Neural cell (in vitro differentiated cells): ENCODE data around the gene MYO7A. TPM values are rescaled to one million over a fixed set of nuclear protein-coding genes. Genes with fewer than 3 reads are reported as not detected.
"Not testable (repeated sequence)": the region's sequence is repeated elsewhere in the genome, so short reads cannot be mapped to it uniquely, and the experiment has no call there.

Experiments used
- H2AFZ ChIP-seq: fragments of 200-600, 300-800 bp; sonication (generic), shearing (Covaris generic); 2 replicates; pipeline ENCODE4 v1.6.0; 2014; ENCODE audit warnings: low read depth, mild to moderate bottlenecking, antibody characterized with exemption, low read length, moderate library complexity
- H3F3A ChIP-seq: fragments of 200-600 bp; shearing (Covaris generic); 2 replicates; pipeline ENCODE4 v1.6.1; 2016; ENCODE audit warnings: mild to moderate bottlenecking, moderate library complexity, mixed read lengths, antibody characterized with exemption, low read length; ENCODE audit not compliant: insufficient read depth, poor library complexity, severe bottlenecking
- H3K27ac ChIP-seq: fragments of 200-600, 300-800 bp; sonication (generic), shearing (Covaris generic); 2 replicates; pipeline ENCODE4 v1.5.1; 2014; ENCODE audit warnings: mild to moderate bottlenecking, low read length, moderate library complexity
- H3K27me3 ChIP-seq: fragments of 300-800, 200-600 bp; sonication (generic), shearing (Covaris generic); 2 replicates; pipeline ENCODE4 v1.6.0; 2014; ENCODE audit warnings: mild to moderate bottlenecking, low read depth, low read length, moderate library complexity; ENCODE audit not compliant: insufficient read depth
- H3K36me3 ChIP-seq: fragments of 300-800, 200-600 bp; sonication (generic), shearing (Covaris generic); 2 replicates; pipeline ENCODE4 v1.5.1; 2014; ENCODE audit warnings: mild to moderate bottlenecking, antibody characterized with exemption, low read length, moderate library complexity; ENCODE audit not compliant: insufficient read depth
- H3K4me2 ChIP-seq: fragments of 300-800, 200-600 bp; sonication (generic), shearing (Covaris generic); 2 replicates; pipeline ENCODE4 v1.6.0; 2014; ENCODE audit warnings: mild to moderate bottlenecking, low read length
- H3K4me3 ChIP-seq: fragments of 300-800, 200-600 bp; sonication (generic), shearing (Covaris generic); 2 replicates; pipeline ENCODE4 v1.5.1; 2014; ENCODE audit warnings: mild to moderate bottlenecking, low read length, moderate library complexity
- H3K79me2 ChIP-seq: fragments of 200-600 bp; shearing (Covaris generic); replicated peaks from 2 replicates; pipeline ENCODE4 v1.6.0; 2014; ENCODE audit warnings: mild to moderate bottlenecking, low read length, moderate library complexity; ENCODE audit not compliant: insufficient read depth
- H3K9ac ChIP-seq: fragments of 300-800, 200-600 bp; sonication (generic), shearing (Covaris generic); 2 replicates; pipeline ENCODE4 v1.6.1; 2016; ENCODE audit warnings: mild to moderate bottlenecking, low read length, mixed read lengths
- H3K9me2 ChIP-seq: fragments of 200-600 bp; shearing (Covaris generic); 2 replicates; pipeline ENCODE4 v1.6.1; 2016; ENCODE audit warnings: mild to moderate bottlenecking, low read length, mixed read lengths; ENCODE audit not compliant: insufficient read depth
- H3K9me3 ChIP-seq: fragments of 200-600, 300-800 bp; sonication (generic), shearing (Covaris generic); 2 replicates; pipeline ENCODE4 v1.6.1; 2016; ENCODE audit warnings: mild to moderate bottlenecking, mixed run types, low read length, moderate library complexity, mixed read lengths
- H4K20me1 ChIP-seq: fragments of 200-600 bp; shearing (Covaris generic); 2 replicates; pipeline ENCODE4 v1.6.1; 2016; ENCODE audit warnings: mild to moderate bottlenecking, mixed run types; ENCODE audit not compliant: insufficient read depth
- EP300 ChIP-seq: fragments of 450-650 bp; conservative IDR thresholded peaks from 2 replicates; pipeline ENCODE4 v1.6.1; 2014; ENCODE audit warnings: antibody characterized with exemption, mild to moderate bottlenecking, moderate library complexity; ENCODE audit not compliant: poor library complexity, severe bottlenecking
- EZH2 ChIP-seq: fragments of 200-600, 300-800 bp; shearing (Covaris generic), sonication (generic); IDR thresholded peaks from 2 replicates; pipeline ENCODE4 v1.6.1; 2014; ENCODE audit warnings: antibody characterized with exemption, low read length, borderline replicate concordance, mild to moderate bottlenecking; ENCODE audit not compliant: insufficient read depth, poor library complexity, severe bottlenecking
- MXI1 ChIP-seq: fragments of 450-650 bp; conservative IDR thresholded peaks from 2 replicates; pipeline ENCODE4 v1.6.1; 2014; ENCODE audit warnings: antibody characterized with exemption, mild to moderate bottlenecking; ENCODE audit not compliant: poor library complexity, severe bottlenecking
- POLR2AphosphoS5 ChIP-seq: IDR thresholded peaks from 2 replicates; pipeline ENCODE4 v1.6.1; 2012
- RAD21 ChIP-seq: fragments of 450-650 bp; conservative IDR thresholded peaks from 2 replicates; pipeline ENCODE4 v1.6.1; 2014; ENCODE audit warnings: antibody characterized with exemption, mild to moderate bottlenecking, moderate library complexity
- REST ChIP-seq: IDR thresholded peaks from 2 replicates; pipeline ENCODE4 v1.6.1; 2012; ENCODE audit warnings: borderline replicate concordance
- SMC3 ChIP-seq: fragments of 450-650 bp; conservative IDR thresholded peaks from 2 replicates; pipeline ENCODE4 v1.6.1; 2014; ENCODE audit warnings: antibody characterized with exemption, mild to moderate bottlenecking, moderate library complexity; ENCODE audit not compliant: poor library complexity
- TAF1 ChIP-seq: IDR thresholded peaks from 2 replicates; pipeline ENCODE4 v1.6.1; 2012; ENCODE audit warnings: low read depth
- polyA plus RNA-seq: library from polyadenylated mRNA; depleted of rRNA; stranded (reverse); fragments of >200 nt; gene quantifications from 2 replicates; pipeline ENCODE4 v1.2.3, GENCODE V29; 2014
- TF ChIP-seq, protein P1 (sequence below): fragments of 450-650 bp; IDR thresholded peaks from 2 replicates; pipeline ENCODE4 v1.5.1; 2014; ENCODE audit warnings: antibody characterized with exemption, mild to moderate bottlenecking, moderate library complexity; ENCODE audit not compliant: poor library complexity, severe bottlenecking

MYO7A gene
- polyA plus RNA-seq, 1 donor from 2014 or later = 0.61 TPM

DNA sequence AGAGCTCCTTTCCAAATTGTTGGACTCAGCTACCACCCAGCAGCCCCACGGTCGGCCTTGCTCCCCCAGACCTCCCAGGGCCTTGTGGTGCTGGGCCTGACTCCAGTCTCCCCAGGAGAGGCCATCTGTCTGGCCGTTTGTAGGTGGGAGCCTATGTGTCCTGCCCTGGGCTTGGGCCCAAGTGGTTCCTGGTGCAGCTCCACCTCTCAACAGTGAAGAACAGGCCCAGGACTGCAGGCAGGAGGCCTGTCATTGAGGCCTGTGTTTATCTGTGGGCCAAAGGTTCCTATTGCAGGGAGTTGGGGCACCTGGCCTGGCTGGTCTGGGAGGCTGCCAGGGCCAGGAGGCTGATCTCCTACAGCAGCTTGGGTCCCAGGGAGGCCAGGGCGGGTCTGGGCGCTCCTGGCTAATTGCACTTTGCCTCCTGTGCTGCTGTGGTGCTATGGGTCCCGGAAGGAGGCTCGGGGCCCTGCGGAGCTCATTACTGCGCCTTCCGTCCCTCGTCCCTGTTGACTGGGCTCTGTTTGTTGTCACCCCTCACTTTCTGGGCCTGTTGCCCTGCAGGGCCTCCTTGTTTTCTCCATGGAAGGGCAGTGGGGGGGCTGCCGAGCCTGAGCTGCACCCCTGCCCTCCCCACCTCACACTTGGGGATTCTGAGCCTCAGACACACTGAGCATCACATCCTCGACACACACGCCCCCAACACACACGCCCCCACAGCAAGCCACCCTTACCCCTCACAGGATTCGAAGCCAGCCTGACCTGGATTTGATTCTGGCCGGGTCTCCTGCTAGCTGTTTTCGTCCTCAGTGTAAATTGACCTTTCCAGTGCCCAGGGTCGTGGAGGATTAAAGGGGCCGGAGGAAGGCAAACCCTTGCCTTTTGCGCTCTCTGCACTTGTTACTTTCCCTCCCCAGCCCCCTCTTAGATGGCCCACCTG is 32.2 kb upstream of the MYO7A start:
- no peak overlapping the region for H3K9ac ChIP-seq
- no peak overlapping the region for H3K4me2 ChIP-seq
- H3F3A ChIP-seq = no peaks in the 10 kb centered on the region
- no peaks in the 10 kb centered on the region for H3K9me3 ChIP-seq
- no peaks in the 10 kb centered on the region for H3K9me2 ChIP-seq
- H4K20me1 ChIP-seq = no peaks in the 10 kb centered on the region
- no peak overlapping the region for H2AFZ ChIP-seq
- TF ChIP-seq SMC3 (no peak), EP300 (no peak)
- no peaks in the 10 kb centered on the region for H3K27me3 ChIP-seq
- no peaks in the 10 kb centered on the region for H3K36me3 ChIP-seq
- H3K4me3 ChIP-seq = no peak overlapping the region
- H3K79me2 ChIP-seq = no peaks in the 10 kb centered on the region
- H3K27ac ChIP-seq = no peak overlapping the region

DNA sequence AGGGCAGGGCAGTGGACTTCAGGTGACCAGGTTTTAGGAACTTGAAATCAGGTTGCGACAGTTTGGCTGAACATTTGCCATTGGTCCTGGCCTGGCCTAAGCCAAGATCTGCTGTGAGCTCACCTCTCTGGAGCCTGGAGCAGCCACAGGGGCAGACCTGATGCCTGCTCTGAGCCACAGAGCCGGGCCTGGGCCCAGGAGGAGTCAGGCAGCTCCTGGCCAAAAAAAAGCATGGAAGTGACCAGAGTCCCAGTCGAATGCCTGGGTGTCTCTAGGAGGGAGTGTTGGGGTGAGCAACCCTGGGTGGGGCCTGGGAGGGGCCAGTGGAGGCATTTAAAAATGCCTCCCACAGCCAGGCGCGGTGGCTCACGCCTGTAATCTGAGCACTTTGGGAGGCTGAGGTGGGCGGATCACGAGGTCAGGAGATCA is 31.4 kb upstream of the MYO7A start:
- H3K79me2 ChIP-seq = no peaks in the 10 kb centered on the region
- TF ChIP-seq EZH2 (no peak), SMC3 (no peak), POLR2AphosphoS5 (no peak), EP300 (no peak), TAF1 (no peak), RAD21 (no peak), MXI1 (no peak), REST (no peak)
- TF ChIP-seq, protein P1, sequence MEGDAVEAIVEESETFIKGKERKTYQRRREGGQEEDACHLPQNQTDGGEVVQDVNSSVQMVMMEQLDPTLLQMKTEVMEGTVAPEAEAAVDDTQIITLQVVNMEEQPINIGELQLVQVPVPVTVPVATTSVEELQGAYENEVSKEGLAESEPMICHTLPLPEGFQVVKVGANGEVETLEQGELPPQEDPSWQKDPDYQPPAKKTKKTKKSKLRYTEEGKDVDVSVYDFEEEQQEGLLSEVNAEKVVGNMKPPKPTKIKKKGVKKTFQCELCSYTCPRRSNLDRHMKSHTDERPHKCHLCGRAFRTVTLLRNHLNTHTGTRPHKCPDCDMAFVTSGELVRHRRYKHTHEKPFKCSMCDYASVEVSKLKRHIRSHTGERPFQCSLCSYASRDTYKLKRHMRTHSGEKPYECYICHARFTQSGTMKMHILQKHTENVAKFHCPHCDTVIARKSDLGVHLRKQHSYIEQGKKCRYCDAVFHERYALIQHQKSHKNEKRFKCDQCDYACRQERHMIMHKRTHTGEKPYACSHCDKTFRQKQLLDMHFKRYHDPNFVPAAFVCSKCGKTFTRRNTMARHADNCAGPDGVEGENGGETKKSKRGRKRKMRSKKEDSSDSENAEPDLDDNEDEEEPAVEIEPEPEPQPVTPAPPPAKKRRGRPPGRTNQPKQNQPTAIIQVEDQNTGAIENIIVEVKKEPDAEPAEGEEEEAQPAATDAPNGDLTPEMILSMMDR = no peak
- H3K9me2 ChIP-seq = no peaks in the 10 kb centered on the region
- H3K4me2 ChIP-seq = no peak overlapping the region
- no peak overlapping the region for H2AFZ ChIP-seq
- H3K36me3 ChIP-seq = no peaks in the 10 kb centered on the region
- no peaks in the 10 kb centered on the region for H3F3A ChIP-seq
- no peaks in the 10 kb centered on the region for H4K20me1 ChIP-seq
- no peaks in the 10 kb centered on the region for H3K9me3 ChIP-seq
- no peak overlapping the region for H3K9ac ChIP-seq
- H3K27me3 ChIP-seq = no peaks in the 10 kb centered on the region
- H3K4me3 ChIP-seq = no peak overlapping the region
- no peak overlapping the region for H3K27ac ChIP-seq

DNA sequence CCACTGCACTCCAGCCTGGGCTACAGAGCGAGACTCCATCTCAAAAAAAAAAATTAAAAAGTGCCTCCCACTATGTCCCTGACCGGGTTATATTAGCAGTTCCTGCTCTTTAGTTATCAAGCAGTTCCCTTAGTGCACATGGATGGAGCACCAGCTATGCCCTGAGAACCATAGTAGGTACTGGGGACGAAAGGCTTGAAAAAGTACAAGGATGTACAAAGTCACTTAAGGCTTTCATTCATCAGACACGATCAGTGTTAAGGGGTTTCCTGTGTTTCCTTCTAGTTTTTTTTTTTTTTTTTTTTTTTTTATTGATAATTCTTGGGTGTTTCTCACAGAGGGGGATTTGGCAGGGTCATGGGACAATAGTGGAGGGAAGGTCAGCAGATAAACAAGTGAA is 30.9 kb upstream of the MYO7A start:
- not testable (repeated sequence) for H3K36me3 ChIP-seq, H2AFZ ChIP-seq, H3K9me3 ChIP-seq, H3K9me2 ChIP-seq, H3K9ac ChIP-seq, H3K27me3 ChIP-seq, H3K79me2 ChIP-seq, H3K27ac ChIP-seq, H3K4me2 ChIP-seq, H3F3A ChIP-seq, H4K20me1 ChIP-seq, H3K4me3 ChIP-seq
